Measurements from ENCODE around the gene PNPLA1.
A peak's percentile ranks its signal among the peaks of the same experiment; 100 is the strongest.
"Not testable (repeated sequence)": the region's sequence is repeated elsewhere in the genome, so short reads cannot be mapped to it uniquely, and the experiment has no call there.

Gene PNPLA1

DNA sequence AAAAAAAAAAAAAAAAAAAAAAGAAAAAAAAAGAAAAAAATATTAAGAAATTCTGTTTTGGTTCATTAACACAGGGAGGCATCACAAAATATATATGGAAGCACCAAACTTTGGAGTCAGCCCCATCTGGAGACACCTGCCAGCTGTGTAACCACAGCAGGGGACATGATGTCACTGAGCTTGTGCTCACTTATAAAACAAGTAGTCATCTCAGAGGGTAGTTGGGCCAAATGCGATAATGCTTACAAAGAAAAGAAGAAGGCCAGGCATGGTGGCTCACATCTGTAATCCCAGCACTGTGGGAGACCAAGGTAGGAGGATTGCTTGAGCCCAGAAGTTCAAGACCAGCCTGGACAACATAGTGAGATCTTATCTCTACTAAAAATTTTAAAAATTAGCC, 68.0 kb downstream of the PNPLA1 start:
- DNase-seq, result no peak

DNA sequence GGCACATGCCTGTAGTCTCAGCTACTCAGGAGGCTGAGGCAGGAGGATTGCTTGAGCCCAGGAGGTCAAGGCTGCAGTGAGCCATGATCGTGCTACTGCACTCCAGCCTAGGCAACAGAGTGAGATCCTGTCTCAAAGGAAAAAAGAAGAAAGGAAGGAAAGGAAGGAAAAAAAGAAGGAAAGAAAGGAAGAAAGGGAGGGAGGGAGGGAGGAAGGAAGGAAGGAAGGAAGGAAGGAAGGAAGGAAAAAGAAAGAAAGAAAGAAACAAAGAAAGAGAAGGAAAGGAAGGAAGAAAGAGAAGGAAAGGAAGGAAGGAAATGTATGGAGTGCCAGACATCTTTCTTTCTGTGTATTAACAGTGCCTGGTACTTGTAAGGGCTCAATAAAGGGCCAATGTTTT, 68.4 kb downstream of the PNPLA1 start:
- DNase-seq, result not testable (repeated sequence)

DNA sequence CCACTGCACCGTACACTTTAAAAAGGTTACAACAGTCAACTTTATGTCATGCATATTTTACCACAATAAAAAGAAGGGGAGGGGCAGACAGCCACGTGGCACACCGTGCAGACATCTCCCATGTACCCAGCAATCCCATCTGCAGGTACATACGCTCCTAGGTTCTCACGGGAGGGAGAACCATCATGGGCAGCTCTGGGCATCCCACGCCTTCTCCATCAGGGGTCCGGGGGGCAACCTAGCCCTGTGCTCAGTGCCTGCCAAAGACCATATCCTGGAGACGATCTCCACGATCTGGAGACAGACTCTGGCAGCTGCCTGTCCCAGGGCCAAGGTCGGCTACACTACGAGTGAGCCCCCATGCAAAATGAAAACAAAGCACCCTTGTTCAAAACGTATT, 69.3 kb downstream of the PNPLA1 start:
- DNase-seq, result no peak

DNA sequence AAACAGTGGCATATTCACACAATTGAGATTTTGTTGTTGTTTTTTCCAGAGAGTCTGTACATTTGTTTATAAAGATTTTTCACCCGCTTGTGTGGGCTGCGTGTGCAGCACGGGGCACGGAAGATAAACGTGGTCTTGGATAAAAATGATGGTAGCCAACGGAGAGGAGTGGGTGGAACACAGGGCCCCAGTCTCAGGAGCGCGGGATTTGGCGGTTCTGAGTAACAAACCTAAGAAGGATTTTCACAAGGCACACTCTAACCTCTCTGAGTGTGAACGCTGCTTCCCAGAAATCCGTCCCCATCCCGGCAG, 70.4 kb downstream of the PNPLA1 start:
- DNase-seq, result no peak

DNA sequence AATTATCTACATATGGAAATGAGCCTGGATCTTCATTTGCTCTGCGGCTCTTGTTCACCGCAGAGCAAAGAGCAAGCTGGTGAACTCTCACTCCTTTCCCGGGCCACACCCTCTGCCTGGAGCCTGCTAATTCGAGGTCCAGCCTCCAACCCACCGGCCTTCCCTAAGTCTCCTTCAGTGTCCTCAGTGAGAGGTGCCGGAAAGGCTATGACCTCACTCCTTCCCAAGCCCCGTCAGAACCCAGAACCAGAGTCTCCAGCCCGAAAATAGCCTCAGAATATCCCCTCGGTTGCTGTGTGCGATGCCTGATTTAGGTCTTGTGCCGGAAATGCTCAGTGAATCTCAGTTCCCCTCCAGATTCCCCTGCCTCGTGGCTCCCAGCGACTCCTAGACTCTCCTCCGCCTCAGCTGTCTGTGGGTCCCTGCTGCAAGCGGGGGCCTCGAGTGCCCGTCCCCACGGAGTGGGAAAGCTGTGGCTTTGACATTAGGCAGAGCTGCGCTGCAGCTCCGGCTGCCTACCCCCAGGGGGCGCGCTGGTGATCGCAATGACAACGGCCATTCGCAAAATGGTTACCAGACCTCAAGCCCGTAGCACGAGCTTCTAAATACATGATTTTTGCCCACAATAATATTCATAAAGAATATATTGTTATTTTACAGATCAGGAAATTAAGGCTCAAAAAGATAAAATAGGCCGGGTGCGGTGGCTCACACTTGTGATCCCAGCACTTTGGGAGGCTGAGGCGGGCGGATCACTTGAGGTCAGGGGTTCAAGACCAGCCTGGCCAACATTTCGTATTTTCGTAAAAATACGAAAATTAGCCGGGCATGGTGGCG, 71.0 kb downstream of the PNPLA1 start:
- peak; percentile 62 to 77 for DNase-seq

DNA sequence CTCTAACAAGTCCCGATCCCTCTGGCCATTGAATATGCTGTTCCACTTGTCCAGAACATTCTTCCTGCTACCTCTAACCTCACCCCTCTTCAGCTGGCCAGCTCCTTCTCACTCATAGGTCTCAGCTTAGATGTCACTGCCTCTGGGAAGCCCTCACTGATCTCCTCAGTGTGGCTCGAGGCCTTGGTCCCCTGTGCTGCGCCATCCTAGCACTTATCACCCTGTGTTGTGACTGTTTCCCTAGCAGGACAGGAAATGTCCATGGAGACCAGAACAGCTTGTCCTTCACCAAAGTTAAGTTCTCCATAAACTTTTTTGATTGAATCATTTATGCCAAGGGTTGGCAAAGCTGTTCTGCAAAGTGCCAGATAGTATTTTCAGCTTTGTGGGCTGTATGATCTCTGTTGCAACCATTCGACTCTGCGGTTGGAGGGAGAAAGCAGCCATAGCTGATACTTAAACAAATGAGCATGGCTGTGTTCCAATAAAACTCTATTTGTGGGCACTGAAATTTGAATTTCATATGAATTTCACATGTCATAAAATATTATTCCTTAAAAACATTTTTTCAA, 73.3 kb downstream of the PNPLA1 start:
- DNase-seq, result no peak

DNA sequence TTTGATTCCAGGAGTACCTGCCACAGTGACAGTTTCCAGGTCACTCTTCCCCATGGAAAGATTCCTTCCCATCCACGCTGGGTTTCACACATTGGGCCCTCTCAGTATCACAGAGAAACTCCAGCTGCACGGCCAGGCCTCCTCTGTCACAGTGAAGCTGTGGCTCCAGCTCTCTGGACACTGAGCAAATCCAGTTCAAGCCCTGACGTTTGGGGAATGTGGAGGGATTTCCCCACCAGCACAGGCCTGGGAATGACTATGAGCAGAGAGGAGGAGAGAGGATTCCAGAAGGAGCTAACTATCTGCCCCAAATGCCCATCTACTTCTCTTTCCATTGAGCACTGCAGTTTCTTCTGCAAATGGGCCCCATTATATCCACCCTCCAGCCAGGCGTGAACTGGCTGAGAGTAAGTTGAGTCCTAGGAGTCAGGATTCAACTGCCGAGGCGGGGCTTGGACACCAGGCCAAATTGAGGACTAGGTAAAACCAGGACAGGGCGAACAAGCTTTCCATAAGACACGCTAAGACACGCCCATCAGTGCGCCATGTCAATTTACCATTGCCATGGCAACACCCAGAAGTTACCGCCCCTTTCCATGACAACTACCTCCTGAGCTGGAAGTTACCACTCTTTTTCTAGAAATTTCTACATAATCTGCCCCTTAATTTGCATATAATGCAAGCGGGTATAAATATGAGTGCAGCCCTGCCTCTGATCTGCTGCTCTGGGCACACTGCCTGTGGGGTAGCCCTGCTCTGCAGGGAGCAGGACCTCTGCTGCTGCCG, 76.0 kb downstream of the PNPLA1 start:
- no peak for DNase-seq

DNA sequence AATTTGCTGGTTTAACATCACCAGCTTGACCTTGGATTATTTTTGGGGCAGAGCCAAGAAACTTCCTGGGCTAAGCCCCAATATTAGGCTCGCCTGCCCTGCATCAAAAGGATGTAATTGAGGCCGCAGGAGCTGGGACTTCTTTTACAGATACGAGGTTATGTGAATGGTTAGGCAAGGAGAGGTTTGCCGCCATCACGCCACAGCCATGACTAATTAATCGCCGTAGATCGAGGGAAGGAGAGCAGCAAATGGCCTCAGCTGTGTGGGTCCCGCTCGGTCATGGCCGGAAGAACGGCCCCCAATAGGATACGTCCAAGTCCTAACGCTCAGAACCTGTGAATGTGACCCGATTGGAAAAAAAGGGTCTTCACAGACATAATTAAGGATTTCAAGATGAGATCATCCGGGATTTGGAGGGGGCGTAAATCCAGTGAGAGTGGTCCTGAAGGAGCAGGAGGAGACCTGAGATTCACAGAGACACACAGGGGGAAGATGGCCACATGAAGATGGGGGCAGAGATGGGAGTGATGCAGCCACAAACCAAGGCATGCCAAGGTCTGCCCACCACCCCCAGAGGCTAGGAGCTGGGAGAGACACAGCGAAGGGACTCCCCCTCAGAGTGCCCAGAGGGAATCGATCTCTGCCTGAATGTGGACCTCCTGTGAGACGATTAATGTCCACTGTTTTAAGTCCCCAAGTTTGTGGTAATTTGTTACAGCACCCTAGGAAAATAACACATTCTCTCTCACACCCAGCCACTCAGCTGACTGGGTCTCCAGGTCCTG, 76.8 kb downstream of the PNPLA1 start:
- DNase-seq, result no peak

DNA sequence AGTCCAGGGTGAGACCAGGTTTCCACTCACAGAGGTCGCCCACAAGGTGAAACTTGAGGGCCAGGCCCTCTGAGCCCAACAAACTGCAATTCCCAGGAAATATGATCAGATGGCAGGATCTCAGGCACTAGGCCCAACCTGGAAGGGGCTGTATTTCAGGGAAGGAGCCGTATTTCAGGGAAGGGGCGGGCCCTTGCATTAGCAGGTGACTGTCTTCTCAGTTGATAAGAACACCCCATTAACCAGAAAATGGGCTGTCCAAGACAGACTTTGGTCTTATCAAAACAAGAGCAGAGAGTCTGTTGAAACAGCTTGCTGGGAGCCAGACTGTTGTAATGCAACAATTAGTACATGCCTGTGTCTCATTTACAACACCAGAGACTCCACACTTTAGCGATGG, 77.8 kb downstream of the PNPLA1 start:
- DNase-seq, result no peak

DNA sequence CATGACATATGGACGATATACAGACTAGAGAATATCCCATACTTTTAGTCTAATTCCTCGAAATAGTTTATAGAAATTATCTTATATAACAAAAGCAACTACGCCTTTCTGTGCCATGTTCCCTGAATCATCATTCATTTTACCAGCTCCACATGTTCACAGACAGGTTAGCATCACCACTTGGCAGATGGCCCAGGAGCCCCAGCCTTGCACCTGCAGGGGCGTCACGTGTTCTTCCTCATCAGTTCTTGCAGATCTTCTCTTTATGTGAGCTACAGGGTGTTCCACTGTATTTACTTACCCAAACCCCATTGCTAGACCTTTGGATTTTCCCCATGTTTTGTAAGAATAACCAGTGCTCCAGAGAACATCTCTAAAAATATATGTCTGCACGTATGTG, 79.4 kb downstream of the PNPLA1 start:
- DNase-seq, result no peak

DNA sequence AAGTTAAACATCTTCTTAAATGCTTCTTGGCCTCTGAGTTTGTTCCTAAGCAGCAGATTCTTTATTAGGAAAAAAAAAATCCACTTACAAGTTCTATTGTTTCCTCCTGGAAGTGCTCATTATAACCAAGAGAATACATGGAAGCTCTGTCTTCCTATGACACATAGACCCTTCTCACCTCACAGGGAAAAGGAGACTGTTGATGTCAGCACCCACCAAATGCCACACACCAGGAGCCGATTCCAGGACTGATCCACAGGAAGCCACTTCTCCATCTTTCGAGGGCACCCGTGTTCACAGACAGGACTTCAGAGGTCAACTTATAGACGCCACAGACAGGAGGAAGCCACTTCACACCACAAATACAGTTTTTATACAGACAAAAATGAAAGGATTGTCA, 80.2 kb downstream of the PNPLA1 start:
- no peak for DNase-seq

DNA sequence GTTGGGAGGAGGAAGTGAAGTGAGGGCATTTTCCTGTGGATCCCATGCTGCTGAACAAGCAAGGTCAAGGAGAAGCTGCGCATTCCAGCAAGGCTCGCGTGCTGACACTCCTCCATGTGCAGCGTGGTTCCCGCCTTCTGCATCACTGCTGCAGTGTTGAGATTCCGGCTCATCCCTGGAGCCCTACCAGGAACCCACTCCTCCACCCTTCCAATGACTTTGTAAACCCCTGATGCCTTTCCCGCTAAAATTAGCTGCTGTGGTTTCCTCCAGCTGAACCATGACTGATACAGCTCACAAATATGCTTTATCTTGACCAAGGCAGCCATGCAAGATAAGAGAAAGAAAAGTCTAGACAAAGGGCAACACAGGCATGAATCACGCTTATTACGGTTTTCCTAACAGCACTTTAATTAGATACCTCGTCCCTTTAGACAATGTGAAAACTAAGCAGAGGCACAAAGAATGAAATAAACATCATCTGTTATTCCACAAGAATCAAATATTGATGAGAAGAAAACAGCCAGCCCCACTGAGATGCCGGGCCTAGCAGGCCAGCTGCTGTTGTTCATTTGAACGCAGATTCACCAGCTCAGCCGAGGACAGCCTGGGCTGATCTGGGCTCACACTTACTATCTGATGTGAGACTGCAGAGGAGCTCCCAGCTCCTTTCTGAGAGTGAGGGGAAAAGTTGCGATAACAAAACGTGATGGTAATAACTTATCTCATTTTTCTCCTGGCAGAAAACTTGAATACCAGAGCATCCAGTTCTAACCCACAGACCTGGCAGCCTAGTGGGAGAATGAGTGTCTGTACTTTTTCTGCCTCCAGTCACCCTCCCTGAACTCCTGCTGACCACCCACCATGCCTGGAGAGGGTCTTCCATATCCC, 81.1 kb downstream of the PNPLA1 start:
- no peak for DNase-seq

DNA sequence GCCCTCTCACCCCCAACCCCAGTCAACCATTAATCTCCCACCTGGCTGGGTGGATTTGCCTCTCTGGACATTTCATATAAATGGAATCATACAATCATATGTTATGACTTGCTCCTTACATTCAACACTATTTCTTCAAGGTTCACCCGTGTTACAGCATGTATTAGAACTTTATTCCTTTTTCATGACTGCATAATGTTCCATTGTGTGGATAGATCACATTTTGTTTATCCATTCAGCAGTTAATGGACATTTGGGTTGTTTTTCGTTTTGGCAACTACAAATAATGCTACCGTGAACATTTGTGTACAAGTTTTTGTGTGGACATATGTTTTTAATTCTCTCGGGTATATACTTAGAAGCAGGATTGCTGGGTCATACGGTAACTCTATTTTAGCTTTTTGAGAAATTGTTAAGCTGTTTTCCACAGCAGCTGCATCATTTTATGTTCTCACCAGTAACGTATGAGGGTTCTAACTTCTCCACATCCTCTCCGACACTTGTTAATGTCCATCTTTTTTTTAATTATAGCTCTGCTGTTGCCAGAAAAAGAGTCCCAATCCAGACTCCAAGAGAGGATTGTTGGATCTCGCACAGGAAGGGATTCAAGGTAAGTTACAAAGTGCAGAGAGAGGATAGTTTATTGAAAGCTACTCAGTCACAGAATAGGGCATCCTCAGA, 82.8 kb downstream of the PNPLA1 start:
- no peak for DNase-seq

DNA sequence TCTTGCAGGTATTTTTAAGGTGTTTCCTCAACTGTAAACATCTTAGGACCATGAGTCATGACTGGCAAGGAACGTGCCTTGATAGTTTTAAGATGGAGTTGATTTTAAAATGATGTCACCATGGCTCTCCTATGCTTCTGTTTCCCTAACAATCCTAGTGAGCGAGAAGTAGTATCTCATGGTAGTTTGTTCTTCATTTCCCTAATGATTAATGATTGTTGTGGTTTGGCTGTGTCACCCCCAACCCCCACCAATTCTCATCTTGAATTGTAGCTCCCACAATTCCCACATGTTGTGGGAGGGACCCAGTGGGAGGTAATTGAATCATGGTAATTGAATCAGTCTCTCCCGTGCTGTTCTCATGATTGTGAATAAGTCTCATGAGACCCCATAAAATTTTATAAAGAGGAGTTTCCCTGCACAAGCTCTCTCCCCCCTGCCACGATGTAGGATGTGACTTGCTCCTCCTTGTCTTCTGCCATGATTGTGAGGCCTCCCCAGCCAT, 83.6 kb downstream of the PNPLA1 start:
- no peak for DNase-seq

DNA sequence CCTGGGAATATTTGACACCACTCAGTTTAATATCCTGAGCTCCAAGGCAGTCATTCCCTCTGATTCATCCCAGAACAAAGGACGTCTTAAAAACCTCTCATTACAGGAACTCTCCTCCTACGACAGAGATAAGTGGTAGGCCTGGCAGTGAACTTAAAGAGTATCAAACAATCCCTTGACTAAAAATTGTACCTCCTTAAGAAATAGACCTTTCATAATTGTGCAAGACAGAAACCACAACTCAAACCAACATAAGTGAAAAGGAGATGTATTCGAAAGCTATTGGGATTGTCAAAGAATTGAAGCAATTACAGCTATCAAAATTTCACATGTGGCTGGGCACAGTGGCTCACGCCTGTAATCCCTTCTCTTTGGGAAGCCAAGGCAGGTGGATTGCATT, 86.0 kb downstream of the PNPLA1 start:
- DNase-seq, result no peak

DNA sequence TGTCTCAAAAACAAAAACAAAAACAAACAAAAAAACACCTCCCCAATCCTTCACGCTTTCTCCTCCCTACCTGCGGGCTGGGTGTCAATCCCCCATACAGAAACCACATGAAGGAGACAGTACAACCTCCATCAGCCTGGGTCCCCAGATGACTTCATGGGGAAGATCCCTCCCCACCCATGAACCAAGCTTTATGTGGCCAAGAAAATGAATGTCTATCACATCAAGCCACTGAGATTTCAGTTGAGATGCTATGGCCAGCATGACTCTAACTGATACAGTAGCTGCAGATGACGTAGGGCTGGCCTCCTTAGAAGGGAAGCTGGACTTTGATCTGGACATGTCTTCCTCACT, 88.0 kb downstream of the PNPLA1 start:
- DNase-seq, result no peak

All from activated CD4-positive, alpha-beta T cell treated with anti-CD3 and anti-CD28 coated beads for 4 hours (primary cell).